HepG2 (cell line): ENCODE measurements around the gene UBE2Q2. TPM values are rescaled to one million over a fixed set of nuclear protein-coding genes. Genes with fewer than 3 reads are reported as not detected.
A peak's percentile ranks its signal among the peaks of the same experiment; 100 is the strongest.

Experiments
- CBX1 ChIP-seq: IDR thresholded peaks from one replicate; pipeline ENCODE4 v1.6.1; 2016; ENCODE audit warnings: antibody characterized with exemption, low read depth
- CSRNP2 ChIP-seq: sonication (generic); formaldehyde crosslinking; conservative IDR thresholded peaks from 2 replicates; pipeline ENCODE4 v1.8.0; 2022; ENCODE audit warnings: low read depth, missing genetic modification reagents
- FOSL2 ChIP-seq: sonication (generic); formaldehyde crosslinking; IDR thresholded peaks from 2 replicates; pipeline ENCODE4 v1.4.0; 2020; ENCODE audit warnings: missing genetic modification reagents
- MAZ ChIP-seq, 2 experiments: sonication (generic) in 1 of 2; formaldehyde crosslinking in 1 of 2; IDR thresholded peaks; 2 replicates each; pipeline versions ENCODE4 v1.5.0 to v1.6.1; 2012 to 2020; ENCODE audit warnings: low read depth in 2 of 2, mild to moderate bottlenecking in 2 of 2, borderline replicate concordance in 1 of 2, improper control_type of control experiment in 1 of 2, low read length in 1 of 2, missing genetic modification reagents in 1 of 2, moderate library complexity in 1 of 2
- POGZ ChIP-seq: sonication (generic); formaldehyde crosslinking; IDR thresholded peaks from 2 replicates; pipeline ENCODE4 v1.4.0; 2020; ENCODE audit warnings: mild to moderate bottlenecking, missing genetic modification reagents
- SAP130 ChIP-seq: IDR thresholded peaks from 2 replicates; pipeline ENCODE4 v1.6.1; 2016; ENCODE audit warnings: low read depth
- SNAPC4 ChIP-seq: sonication (generic); formaldehyde crosslinking; IDR thresholded peaks from 2 replicates; pipeline ENCODE4 v1.4.0; 2020; ENCODE audit warnings: mild to moderate bottlenecking, missing genetic modification reagents
- TARDBP ChIP-seq: sonication (generic); formaldehyde crosslinking; IDR thresholded peaks from 2 replicates; pipeline ENCODE4 v1.8.0; 2022; ENCODE audit warnings: mild to moderate bottlenecking, missing genetic modification reagents
- ZBTB4 ChIP-seq: sonication (generic); formaldehyde crosslinking; IDR thresholded peaks from 2 replicates; pipeline ENCODE4 v1.4.0; 2020; ENCODE audit warnings: missing genetic modification reagents, mild to moderate bottlenecking, borderline replicate concordance
- ZKSCAN8 ChIP-seq: IDR thresholded peaks from 2 replicates; pipeline ENCODE4 v1.6.1; 2016; ENCODE audit warnings: borderline replicate concordance, missing genetic modification reagents, missing compliant biosample characterization
- ZNF121 ChIP-seq: sonication (generic); formaldehyde crosslinking; IDR thresholded peaks from 2 replicates; pipeline ENCODE4 v1.5.0; 2020; ENCODE audit warnings: mild to moderate bottlenecking, missing genetic modification reagents
- ZNF143 ChIP-seq: sonication (generic); formaldehyde crosslinking; IDR thresholded peaks from 2 replicates; pipeline ENCODE4 v1.4.0; 2020; ENCODE audit warnings: missing genetic modification reagents
- ZNF574 ChIP-seq: sonication (generic); formaldehyde crosslinking; IDR thresholded peaks from 2 replicates; pipeline ENCODE4 v1.4.0; 2020; ENCODE audit warnings: missing genetic modification reagents
- polyA plus RNA-seq, 8 experiments: library from polyadenylated mRNA; depleted of rRNA in 3 of 8; stranded (reverse) in 7 of 8; unstranded in 1 of 8; fragments of >200 nt; fragmentation: Illumina TruSeq in 4 of 8; extraction: Trizol in 4 of 8; gene quantifications; 2 replicates each; pipeline versions ENCODE4 v1.2.1 to v1.2.3, GENCODE V29; 2011 to 2016; ENCODE audit warnings: low read depth in 4 of 8, missing spikeins in 1 of 8, mixed read lengths in 1 of 8; ENCODE audit not compliant: insufficient read depth in 1 of 8
- total RNA-seq, 5 experiments: library from RNA; depleted of rRNA; stranded (reverse); fragments of >200 nt; fragmentation: Illumina TruSeq; extraction: Trizol; gene quantifications; 2 replicates each; pipeline ENCODE4 v1.2.3, GENCODE V29; 2016; ENCODE audit warnings: low read depth in 1 of 5

UBE2Q2 gene
- total and polyA plus RNA-seq, 2 of the 13 experiments (the other 11 are each of a cell fraction or from before 2014, with no cell fraction given), result 10.6 to 20.4 TPM

GRCh38 chr15:75903331-75904239 is 60.3 kb downstream of the UBE2Q2 start, which contains the start of gene FBXO22 (continued):
- TF ChIP-seq ZKSCAN8 (peak; percentile 57; the same call in 1 of the 2 replicates), ZNF574 (peak; percentile 93), ZBTB4 (CRISPR knock-in tag) (0 out of 2 replicates have a peak, but pooled peaks have one; percentile 39), MAZ (IDR thresholded peaks at IDR 0.05; ENCODE audit: borderline replicate concordance, low read depth, low read length) (no peak), MAZ (CRISPR knock-in tag; IDR thresholded peaks at IDR 0.05; ENCODE audit: low read depth) (peak; percentile 79), SAP130 (CRISPR knock-in tag) (peak; percentile 96), FOSL2 (no peak; the same call in 1 of the 2 replicates), TARDBP (CRISPR knock-in tag) (peak; percentile 80; the same call in 1 of the 2 replicates), ZNF143 (CRISPR knock-in tag) (peak; percentile 61; the same call in 1 of the 2 replicates), SNAPC4 (0 out of 2 replicates have a peak, but pooled peaks have one; percentile 37), ZNF121 (CRISPR knock-in tag) (peak; percentile 81), CSRNP2 (CRISPR knock-in tag) (no peak), CBX1 (peak; percentile 95), POGZ (peak; percentile 96)
